Nephron (organoid): ENCODE measurements around the gene TMEM140.

Experiments used
- H3K27ac Mint-ChIP-seq, 3 experiments: 2 replicates each; pipeline ENCODE4 v1.8.0; 2020; ENCODE audit warnings: mixed read lengths in 3 of 3, mild to moderate bottlenecking in 2 of 3, moderate library complexity in 1 of 3
- H3K27me3 Mint-ChIP-seq: 2 replicates; pipeline ENCODE4 v1.8.0; 2021; ENCODE audit warnings: low read depth, mild to moderate bottlenecking, moderate library complexity, mixed read lengths
- H3K36me3 Mint-ChIP-seq: 2 replicates; pipeline ENCODE4 v1.8.0; 2020; ENCODE audit warnings: low read depth, mixed read lengths
- H3K4me1 Mint-ChIP-seq: 2 replicates; pipeline ENCODE4 v1.8.0; 2020; ENCODE audit warnings: mixed read lengths
- H3K4me3 Mint-ChIP-seq, 3 experiments: 2 replicates each; pipeline ENCODE4 v1.8.0; 2020; ENCODE audit warnings: mild to moderate bottlenecking in 3 of 3, mixed read lengths in 3 of 3, moderate library complexity in 2 of 3
- H3K9me3 Mint-ChIP-seq: 2 replicates; pipeline ENCODE4 v1.8.0; 2020; ENCODE audit warnings: mixed read lengths
- TF ChIP-seq, protein P1 (sequence below), 3 experiments: fragments of 200-600 bp; sonication (generic); IDR thresholded peaks; one replicate each; pipeline ENCODE4 v1.5.0; 2021; ENCODE audit warnings: antibody characterized with exemption in 3 of 3; ENCODE audit not compliant: unreplicated experiment in 3 of 3

Gene TMEM140

GRCh38 chr7:135164357-135165061 is 16.6 kb downstream of the TMEM140 start:
- peak overlapping the region in 1 of 3 experiments; percentile 66 for H3K27ac Mint-ChIP-seq
- H3K4me1 Mint-ChIP-seq, result peaks cover 43% of the 10 kb centered on the region
- TF ChIP-seq, protein P1, sequence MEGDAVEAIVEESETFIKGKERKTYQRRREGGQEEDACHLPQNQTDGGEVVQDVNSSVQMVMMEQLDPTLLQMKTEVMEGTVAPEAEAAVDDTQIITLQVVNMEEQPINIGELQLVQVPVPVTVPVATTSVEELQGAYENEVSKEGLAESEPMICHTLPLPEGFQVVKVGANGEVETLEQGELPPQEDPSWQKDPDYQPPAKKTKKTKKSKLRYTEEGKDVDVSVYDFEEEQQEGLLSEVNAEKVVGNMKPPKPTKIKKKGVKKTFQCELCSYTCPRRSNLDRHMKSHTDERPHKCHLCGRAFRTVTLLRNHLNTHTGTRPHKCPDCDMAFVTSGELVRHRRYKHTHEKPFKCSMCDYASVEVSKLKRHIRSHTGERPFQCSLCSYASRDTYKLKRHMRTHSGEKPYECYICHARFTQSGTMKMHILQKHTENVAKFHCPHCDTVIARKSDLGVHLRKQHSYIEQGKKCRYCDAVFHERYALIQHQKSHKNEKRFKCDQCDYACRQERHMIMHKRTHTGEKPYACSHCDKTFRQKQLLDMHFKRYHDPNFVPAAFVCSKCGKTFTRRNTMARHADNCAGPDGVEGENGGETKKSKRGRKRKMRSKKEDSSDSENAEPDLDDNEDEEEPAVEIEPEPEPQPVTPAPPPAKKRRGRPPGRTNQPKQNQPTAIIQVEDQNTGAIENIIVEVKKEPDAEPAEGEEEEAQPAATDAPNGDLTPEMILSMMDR (IDR thresholded peaks at IDR 0.05; ENCODE audit: unreplicated experiment in 3 of 3), result no peak
- H3K4me3 Mint-ChIP-seq, result peak overlapping the region in 1 of 3 experiments; percentile 20
- peaks cover 91% of the 10 kb centered on the region for H3K36me3 Mint-ChIP-seq
- no peaks in the 10 kb centered on the region for H3K27me3 Mint-ChIP-seq
- H3K9me3 Mint-ChIP-seq, result peaks cover 20% of the 10 kb centered on the region

DNA sequence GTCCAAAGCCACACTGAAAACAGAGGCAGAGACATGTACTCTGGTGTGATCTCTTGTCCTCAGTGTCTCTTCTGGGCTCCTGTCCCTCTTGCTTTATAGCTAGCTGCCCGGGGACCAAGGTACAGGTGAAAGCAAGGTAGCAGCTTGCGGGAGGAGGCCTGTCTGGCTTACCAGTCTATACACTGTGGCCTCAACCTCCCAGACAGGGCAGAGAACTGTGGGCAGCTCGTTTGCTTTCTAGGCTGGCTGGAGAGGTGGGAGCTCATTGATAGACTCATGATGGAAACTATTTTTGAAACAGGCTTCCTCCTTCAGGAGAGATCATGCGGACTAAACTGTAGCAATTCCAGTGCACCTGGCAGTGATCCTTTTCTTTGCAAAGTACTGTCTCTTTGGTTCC is 18.0 kb downstream of the TMEM140 start:
- Mint-ChIP-seq H3K4me1 (peaks cover 37% of the 10 kb centered on the region), H3K27ac (no peak overlapping the region), H3K9me3 (peaks cover 16% of the 10 kb centered on the region), H3K4me3 (peak overlapping the region in 1 of 3 experiments; percentile 29), H3K27me3 (no peaks in the 10 kb centered on the region), H3K36me3 (peaks cover 84% of the 10 kb centered on the region)
- TF ChIP-seq, protein P1 (IDR thresholded peaks at IDR 0.05; ENCODE audit: unreplicated experiment in 3 of 3), result no peak

DNA sequence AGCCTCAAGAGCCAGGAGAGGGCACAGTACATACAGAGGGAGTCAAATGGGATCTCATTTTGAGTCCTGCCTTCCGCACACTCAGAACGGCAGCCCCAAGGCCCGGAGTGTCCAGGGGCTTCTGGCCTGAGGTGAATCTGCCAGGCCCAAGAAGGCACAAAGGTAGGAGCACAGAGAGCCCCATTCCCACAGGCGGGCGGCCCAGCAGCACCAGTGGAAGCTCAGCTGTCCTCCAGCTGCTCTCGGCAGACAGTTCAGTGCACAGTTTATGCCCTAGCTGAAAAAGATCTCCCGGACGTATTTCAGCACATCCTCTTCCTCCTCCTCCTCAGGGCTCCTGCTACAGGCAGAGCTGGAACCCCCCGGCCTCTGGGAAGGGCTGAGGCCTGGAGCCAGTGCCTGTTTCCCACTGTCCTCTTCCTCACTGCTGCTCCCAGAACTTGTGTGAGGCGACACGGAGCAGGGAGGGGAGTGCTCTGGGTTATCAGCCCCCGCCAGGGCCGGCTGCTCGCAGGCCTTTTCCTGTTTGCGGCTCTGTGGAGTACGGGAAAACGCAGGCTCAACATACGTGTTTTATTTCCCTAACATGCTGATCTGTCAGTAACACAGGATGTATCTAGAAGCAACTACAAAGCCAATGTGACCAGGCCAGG is 18.6 kb downstream of the TMEM140 start:
- peaks cover 33% of the 10 kb centered on the region for H3K4me1 Mint-ChIP-seq
- H3K36me3 Mint-ChIP-seq, result peaks cover 78% of the 10 kb centered on the region
- H3K4me3 Mint-ChIP-seq, result peak overlapping the region; percentile 49 to 71 (median 61)
- no peaks in the 10 kb centered on the region for H3K27me3 Mint-ChIP-seq
- TF ChIP-seq, protein P1 (IDR thresholded peaks at IDR 0.05; ENCODE audit: unreplicated experiment in 3 of 3), result no peak
- H3K9me3 Mint-ChIP-seq, result peaks cover 12% of the 10 kb centered on the region
- no peak overlapping the region for H3K27ac Mint-ChIP-seq

- peak overlapping the region; percentile 15 to 56 (median 52) for H3K27ac Mint-ChIP-seq
- H3K4me1 Mint-ChIP-seq, result peaks cover 32% of the 10 kb centered on the region
- TF ChIP-seq, protein P1 (IDR thresholded peaks at IDR 0.05; ENCODE audit: unreplicated experiment in 3 of 3), result no peak
- peaks cover 5% of the 10 kb centered on the region for H3K9me3 Mint-ChIP-seq
- H3K27me3 Mint-ChIP-seq, result no peaks in the 10 kb centered on the region
- peak overlapping the region; percentile 54 to 73 (median 68) for H3K4me3 Mint-ChIP-seq
- peaks cover 70% of the 10 kb centered on the region for H3K36me3 Mint-ChIP-seq
Observed at GRCh38 chr7:135167365-135167917, 19.6 kb downstream of the TMEM140 start.

- peaks cover 65% of the 10 kb centered on the region for H3K36me3 Mint-ChIP-seq
- peak overlapping the region; percentile 15 to 56 (median 52) for H3K27ac Mint-ChIP-seq
- TF ChIP-seq, protein P1 (IDR thresholded peaks at IDR 0.05; ENCODE audit: unreplicated experiment in 3 of 3), result no peak
- peaks cover 32% of the 10 kb centered on the region for H3K4me1 Mint-ChIP-seq
- H3K9me3 Mint-ChIP-seq, result peaks cover under 1% of the 10 kb centered on the region
- H3K27me3 Mint-ChIP-seq, result no peaks in the 10 kb centered on the region
- peak overlapping the region; percentile 54 to 95 (median 93) for H3K4me3 Mint-ChIP-seq
Observed at GRCh38 chr7:135168001-135168400, 20.1 kb downstream of the TMEM140 start.
